ENCODE data around the gene SOCS1. TPM values are rescaled to one million over a fixed set of nuclear protein-coding genes. Genes with fewer than 3 reads are reported as not detected.
A peak's percentile ranks its signal among the peaks of the same experiment; 100 is the strongest.
"Not testable (repeated sequence)": the region's sequence is repeated elsewhere in the genome, so short reads cannot be mapped to it uniquely, and the experiment has no call there.

The SOCS1 gene, protein sequence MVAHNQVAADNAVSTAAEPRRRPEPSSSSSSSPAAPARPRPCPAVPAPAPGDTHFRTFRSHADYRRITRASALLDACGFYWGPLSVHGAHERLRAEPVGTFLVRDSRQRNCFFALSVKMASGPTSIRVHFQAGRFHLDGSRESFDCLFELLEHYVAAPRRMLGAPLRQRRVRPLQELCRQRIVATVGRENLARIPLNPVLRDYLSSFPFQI
- total RNA-seq, result 158 and 161 TPM in 2 replicates

DNA sequence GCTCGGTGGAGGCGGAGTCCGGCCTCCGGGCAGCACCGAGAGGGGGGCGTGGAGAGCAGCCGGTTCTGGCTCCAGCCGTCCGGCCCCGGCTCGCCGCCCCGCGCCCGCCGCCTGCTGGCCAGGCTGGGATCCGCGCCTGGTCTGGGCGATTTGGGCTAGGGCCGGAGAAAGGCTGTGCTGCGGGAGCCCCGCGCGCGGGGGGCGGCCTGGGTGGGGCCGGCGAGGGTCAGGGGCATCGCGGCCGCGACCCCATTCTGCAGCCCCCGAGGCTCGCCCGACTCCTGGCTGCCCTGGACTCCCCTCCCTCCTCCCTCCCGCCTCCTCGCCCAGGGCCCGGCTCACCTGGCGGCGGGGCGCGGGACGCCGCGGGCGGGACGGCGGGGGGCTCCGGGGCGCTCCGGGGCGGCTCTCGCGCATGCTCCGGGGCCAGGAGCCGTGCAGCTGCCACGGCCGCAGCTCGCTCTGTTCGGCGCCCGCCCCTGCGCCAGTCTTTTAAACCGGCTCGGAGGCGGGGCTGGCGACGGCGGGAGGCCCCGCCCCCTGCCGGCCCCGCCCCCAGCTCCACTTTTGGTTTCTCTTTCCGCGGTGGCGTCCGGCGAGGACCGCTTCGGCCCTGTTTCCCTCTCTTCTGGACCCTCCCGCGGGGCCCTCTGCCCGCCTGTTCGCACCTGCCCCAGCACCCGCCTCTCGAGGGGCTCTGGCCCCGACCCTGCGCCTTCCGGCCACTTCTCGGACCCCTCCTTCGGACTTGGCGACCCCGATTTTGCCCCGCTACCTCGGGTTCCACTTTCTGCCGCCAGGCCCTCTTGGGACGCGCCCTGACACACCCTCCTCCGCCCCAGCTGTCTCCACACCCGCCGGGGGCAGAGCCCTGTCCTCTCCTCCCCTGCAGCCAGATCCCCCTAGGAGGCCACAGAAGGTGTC is at the start of gene SOCS1:
Gene SOCS1, minus strand, starts transcription at position 468 of the 924 bp plus-strand sequence. CDS start 726 bp downstream, outside the sequence.
- peak; percentile 90 for DNase-seq (ENCODE audit: low spot score)
- intact Hi-C loops (cut with micrococcal nuclease), result loop anchor here (1.0 to 10.0 kb wide), 7 partner anchors 156 to 659 kb away; partner anchors contain the start of genes CIITA, GSPT1, LITAF and NUBP1
- Mint-ChIP-seq H3K27me3 (ENCODE audit: insufficient read depth) (peaks cover 8% of the 10 kb centered on the region), H3K4me3 (peak within 1 kb of the TSS; percentile 99), H3K27ac (peak within 1 kb of the TSS; percentile 90), H3K36me3 (ENCODE audit: low read depth) (peaks cover 30% of the 10 kb centered on the region), H3K9me3 (no peaks in the 10 kb centered on the region), H3K4me1 (ENCODE audit: low read depth) (peaks cover 51% of the 10 kb centered on the region)

DNA sequence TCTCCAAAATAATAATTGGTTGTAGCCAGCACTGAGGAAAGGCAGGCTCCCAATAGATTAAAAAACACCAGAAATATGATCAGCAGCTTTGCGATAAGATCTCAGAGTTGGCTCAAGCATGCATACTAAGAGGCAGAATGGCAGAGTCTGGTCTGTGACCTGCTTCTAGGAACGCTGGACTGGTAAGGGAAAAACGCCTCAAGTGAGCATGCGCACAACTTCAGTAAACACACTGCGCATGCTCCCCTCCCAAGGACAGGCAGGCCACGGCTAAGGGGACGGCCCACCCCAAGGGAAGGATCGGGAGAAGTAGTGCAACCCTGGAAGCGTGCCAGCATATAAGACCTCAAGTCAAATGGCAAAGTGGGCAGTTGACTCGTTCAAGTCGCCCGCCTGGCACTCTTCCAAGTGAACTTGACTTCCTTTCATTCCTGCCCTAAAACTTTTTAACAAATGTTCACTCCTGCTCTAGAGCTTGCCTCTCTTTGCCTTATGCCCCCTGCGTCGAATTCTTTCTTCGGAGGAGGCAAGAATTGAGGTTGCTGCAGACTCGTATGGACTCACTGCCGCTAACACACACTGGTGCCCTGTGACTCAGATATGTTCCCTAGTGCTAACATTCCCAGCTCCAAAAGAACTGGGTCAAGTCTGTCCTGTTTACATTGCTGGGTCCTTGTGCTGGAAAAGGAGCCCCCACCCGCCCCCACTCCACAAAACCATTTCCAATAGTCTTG is 47.6 kb upstream of the SOCS1 start:
- H3K36me3 Mint-ChIP-seq (ENCODE audit: low read depth), result no peaks in the 10 kb centered on the region
- peaks cover 17% of the 10 kb centered on the region for H3K4me1 Mint-ChIP-seq (ENCODE audit: low read depth)
- intact Hi-C loops (cut with micrococcal nuclease), result no loop called here

DNA sequence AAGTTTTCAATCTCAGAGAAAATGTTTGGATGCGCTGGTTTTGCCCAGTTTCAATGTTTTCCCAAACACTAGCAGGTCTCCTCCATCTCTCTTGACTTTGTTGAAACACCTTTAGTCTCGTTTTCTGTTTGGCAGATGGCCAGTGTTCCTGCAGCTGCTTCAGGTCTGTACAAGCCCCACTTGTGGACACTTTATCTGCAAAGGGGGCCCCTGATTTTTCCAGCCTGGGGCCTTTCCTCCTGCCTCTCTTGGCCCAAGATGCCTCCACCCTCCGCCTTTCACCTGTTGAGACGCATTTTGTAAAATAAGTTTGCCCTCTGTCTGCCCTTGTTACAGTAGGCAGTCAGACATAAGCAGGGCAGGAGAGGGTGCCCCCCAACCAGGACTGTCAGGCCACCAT is 47.0 kb upstream of the SOCS1 start:
- Mint-ChIP-seq H3K4me3 (no peak overlapping the region), H3K27ac (no peak overlapping the region), H3K36me3 (ENCODE audit: low read depth) (no peaks in the 10 kb centered on the region), H3K9me3 (no peaks in the 10 kb centered on the region), H3K27me3 (ENCODE audit: insufficient read depth) (peaks cover 9% of the 10 kb centered on the region), H3K4me1 (ENCODE audit: low read depth) (peaks cover 19% of the 10 kb centered on the region)
- intact Hi-C loops (cut with micrococcal nuclease), result no loop called here
- DNase-seq (ENCODE audit: low spot score), result no peak

More for the DNA sequence above, 47.6 kb upstream of the SOCS1 start:
- H3K9me3 Mint-ChIP-seq, result no peaks in the 10 kb centered on the region
- no peak for DNase-seq (ENCODE audit: low spot score)
- H3K27me3 Mint-ChIP-seq (ENCODE audit: insufficient read depth), result peaks cover 11% of the 10 kb centered on the region
- no peak overlapping the region for H3K4me3 Mint-ChIP-seq
- H3K27ac Mint-ChIP-seq, result no peak overlapping the region

DNA sequence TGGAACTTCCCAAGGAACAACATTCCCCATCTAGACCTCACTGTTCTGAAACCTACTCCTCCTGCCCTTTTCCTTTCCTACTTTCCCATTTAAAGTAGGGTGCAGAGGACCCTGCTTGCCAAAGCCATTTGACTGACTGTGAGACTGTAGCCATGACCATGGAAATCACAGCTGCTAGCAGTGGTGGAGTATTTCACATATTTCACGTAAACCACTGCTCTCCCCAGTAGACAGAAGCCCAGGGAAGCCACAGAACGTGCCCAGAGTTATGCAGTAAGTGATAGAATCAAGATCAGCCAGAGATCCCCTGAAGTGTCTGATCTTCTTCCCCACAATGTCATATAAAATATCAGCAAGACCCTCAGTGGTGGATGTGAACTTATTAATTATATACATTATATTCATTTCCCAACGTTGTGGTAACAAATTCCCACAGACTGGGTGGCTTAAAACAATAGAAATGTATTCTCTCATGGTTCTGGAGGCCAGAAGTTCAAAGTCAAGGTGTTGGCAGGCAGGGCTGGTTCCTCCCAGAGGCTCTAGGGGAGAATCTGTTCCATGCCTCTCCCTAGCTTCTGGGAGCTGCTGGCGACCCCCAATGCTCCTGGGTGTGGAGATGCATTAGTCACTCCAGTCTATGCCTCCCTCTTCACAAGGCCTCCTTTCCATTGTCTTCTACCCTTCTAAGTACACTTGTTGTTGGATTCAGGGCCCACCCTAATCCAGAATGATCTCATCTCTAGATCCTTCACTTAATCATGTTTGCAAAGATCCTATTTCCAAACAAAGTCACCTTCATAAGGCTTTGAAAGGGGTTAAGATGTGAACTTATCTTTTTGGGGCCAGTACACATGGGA is 45.9 kb upstream of the SOCS1 start:
- H3K4me3 Mint-ChIP-seq, result no peak overlapping the region
- H3K27ac Mint-ChIP-seq, result no peak overlapping the region
- no peaks in the 10 kb centered on the region for H3K9me3 Mint-ChIP-seq
- H3K36me3 Mint-ChIP-seq (ENCODE audit: low read depth), result no peaks in the 10 kb centered on the region
- no peak for DNase-seq (ENCODE audit: low spot score)
- intact Hi-C loops (cut with micrococcal nuclease), result no loop called here
- peaks cover 9% of the 10 kb centered on the region for H3K27me3 Mint-ChIP-seq (ENCODE audit: insufficient read depth)
- peaks cover 22% of the 10 kb centered on the region for H3K4me1 Mint-ChIP-seq (ENCODE audit: low read depth)

DNA sequence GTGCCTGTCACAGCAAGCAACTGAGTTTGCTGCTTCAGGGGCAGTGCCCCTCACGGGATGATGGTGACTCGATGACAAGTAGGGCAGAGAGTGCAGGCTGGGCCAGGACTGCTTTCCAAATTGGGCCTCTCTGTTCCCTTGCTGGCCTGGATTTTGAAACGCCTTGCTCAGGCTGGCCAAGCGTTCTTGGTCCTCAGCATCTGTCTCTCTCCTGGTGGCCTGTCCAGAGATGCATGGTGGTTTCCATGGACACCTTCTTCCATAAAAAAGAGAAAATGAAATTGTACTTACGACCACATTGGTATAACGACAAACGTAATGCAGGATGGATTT is 44.5 kb upstream of the SOCS1 start:
- Mint-ChIP-seq H3K27me3 (ENCODE audit: insufficient read depth) (peaks cover 13% of the 10 kb centered on the region), H3K9me3 (no peaks in the 10 kb centered on the region), H3K4me1 (ENCODE audit: low read depth) (peaks cover 27% of the 10 kb centered on the region), H3K36me3 (ENCODE audit: low read depth) (no peaks in the 10 kb centered on the region), H3K27ac (no peak overlapping the region), H3K4me3 (no peak overlapping the region)
- intact Hi-C loops (cut with micrococcal nuclease), result no loop called here
- no peak for DNase-seq (ENCODE audit: low spot score)

DNA sequence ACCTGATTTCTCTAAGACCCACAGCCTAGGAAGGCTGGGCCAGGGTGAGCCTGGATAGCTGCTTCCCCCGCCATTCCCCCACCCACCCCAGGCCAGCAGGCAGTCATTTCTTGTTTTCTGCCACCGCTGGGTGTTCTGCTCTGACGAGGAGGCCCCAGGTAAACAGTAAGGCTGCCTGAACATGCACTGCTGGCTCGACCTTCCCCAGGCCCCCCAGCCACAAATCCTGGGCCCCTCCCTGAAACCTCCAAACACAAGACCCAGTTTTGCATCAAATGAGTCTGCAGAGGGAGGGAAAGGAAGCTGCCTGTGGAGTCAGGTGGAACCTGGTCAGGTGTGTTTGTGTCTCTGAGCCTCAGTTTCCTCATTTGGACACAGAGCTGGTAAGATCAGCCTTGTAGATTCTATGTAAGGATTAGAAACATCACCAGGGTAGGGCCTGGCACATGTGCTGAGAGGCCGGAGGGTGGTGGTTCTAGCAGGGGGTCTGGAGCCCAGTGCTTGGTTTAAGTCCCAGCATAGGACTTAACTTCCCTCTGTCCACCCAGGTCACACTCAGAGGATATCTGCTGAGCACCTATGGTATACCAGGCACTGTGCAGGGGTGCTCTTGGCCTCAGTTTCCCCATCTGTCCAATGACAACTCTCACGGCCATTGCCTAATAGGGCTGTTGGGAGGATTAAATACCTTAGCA is 44.0 kb upstream of the SOCS1 start:
- peaks cover 27% of the 10 kb centered on the region for H3K4me1 Mint-ChIP-seq (ENCODE audit: low read depth)
- no peak overlapping the region for H3K27ac Mint-ChIP-seq
- DNase-seq (ENCODE audit: low spot score), result no peak
- H3K27me3 Mint-ChIP-seq (ENCODE audit: insufficient read depth), result peaks cover 16% of the 10 kb centered on the region
- H3K4me3 Mint-ChIP-seq, result no peak overlapping the region
- H3K9me3 Mint-ChIP-seq, result no peaks in the 10 kb centered on the region
- no peaks in the 10 kb centered on the region for H3K36me3 Mint-ChIP-seq (ENCODE audit: low read depth)
- intact Hi-C loops (cut with micrococcal nuclease), result loop anchor here (5.0 kb wide), 1 partner anchor 38 kb away; no protein-coding TSS in a partner anchor

DNA sequence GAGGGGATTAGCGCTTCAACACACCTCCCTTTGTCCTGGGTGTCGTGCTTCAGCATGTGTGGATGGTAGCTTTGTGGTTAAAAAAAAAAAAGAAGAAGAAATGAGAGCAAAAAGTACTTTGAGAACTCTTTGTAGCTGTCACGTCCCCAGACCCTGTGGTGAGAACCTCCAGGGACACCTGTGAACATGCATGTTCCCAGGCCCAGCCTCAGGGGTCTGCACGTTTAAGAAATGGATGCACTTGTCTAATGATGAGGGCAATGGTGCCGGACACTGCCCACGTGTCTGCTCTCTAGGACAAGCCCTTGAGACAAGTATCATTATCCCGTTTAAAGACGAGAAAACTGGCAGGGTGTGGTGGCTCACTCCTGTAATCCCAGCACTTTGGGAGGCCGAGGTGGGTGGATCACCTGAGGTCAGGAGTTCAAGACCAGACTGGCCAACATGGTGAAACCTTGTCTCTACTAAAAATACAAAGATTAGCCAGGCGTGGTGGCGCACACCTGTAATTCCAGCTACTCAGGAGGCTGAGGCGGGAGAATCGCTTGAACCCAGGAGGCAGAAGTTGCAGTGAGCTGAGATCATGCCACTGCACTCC is 43.0 kb upstream of the SOCS1 start:
- intact Hi-C loops (cut with micrococcal nuclease), result loop anchor here (5.0 kb wide), 1 partner anchor 37 kb away; no protein-coding TSS in a partner anchor
- not testable (repeated sequence) for DNase-seq (ENCODE audit: low spot score); H3K9me3 Mint-ChIP-seq; H3K4me3 Mint-ChIP-seq; H3K36me3 Mint-ChIP-seq (ENCODE audit: low read depth)
- Mint-ChIP-seq H3K4me1 (ENCODE audit: low read depth) (peaks cover 27% of the 10 kb centered on the region), H3K27ac (peak overlapping the region; percentile 21), H3K27me3 (ENCODE audit: insufficient read depth) (peaks cover 18% of the 10 kb centered on the region)

DNA sequence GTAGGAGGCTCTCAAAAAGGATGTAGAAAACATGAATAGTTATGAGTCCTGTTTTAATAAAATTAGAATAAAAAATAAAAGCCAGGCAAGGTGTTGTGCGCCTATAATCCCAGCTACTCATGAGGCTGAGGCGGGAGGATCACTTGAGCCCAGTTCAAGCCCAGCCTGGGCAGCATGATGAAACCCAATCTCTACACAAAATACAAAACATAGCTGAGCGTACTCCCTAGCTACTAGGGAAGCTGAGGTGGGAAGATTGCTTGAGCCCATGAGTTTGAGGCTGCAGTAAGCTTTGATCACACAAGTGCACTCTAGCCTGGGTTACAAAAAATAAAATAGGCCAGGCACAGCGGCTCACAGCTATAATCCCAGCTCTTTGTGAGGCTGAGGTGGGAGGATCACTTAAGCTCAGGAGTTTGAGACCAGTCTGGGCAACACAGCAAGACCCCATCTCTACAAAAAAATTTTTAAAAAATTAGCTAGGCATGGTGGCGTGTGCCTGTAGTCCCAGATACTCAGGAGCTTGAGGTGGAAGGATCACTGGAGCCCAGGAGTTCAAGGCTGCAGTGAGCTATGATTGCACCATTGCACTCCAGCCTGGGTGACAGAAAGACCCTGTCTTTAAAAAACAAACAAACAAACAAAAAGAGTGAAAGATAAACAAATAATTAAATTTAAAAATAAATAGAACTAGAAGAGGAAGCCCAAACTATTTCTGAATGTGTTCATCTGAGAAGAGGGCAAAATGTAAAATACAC is 42.3 kb upstream of the SOCS1 start:
- Mint-ChIP-seq H3K4me1 (ENCODE audit: low read depth) (peaks cover 30% of the 10 kb centered on the region), H3K9me3 (no peaks in the 10 kb centered on the region), H3K36me3 (ENCODE audit: low read depth) (no peaks in the 10 kb centered on the region), H3K27me3 (ENCODE audit: insufficient read depth) (peaks cover 23% of the 10 kb centered on the region), H3K4me3 (no peak overlapping the region), H3K27ac (no peak overlapping the region)
- intact Hi-C loops (cut with micrococcal nuclease), result loop anchor here (5.0 kb wide), 1 partner anchor 36 kb away; no protein-coding TSS in a partner anchor
- no peak for DNase-seq (ENCODE audit: low spot score)

DNA sequence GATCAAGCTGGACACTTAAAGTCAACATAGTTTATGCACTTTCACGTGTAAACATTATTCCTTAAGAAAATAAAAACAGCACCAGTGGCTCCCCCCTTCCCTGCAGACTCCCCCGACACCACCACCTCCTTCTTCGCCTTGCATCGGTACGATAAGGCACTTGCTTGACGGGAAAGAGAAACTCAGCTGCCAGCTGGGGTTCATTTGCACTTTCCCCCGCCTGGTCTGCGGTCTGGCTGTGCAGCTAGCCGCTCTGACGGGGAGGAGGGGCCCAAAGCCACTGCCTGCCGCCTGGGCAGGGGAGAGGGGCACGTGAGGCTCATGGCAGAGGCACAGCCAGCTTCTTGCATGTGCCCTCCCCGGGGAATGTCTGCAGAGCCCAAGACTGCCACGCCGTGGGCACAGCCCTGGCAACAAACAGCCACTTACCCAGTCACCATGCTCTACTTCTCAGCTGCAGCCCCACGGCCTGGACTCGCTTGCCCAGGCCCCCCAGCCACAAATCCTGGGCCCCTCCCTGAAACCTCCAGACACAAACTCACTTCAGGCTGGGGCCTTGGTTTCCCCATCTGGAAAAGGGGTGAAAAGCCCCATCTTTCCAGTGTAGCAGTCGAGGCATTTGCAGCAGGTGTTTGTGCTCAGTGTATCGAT is 41.6 kb upstream of the SOCS1 start:
- Mint-ChIP-seq H3K27me3 (ENCODE audit: insufficient read depth) (peaks cover 28% of the 10 kb centered on the region), H3K4me3 (peak overlapping the region; percentile 42), H3K27ac (no peak overlapping the region), H3K9me3 (no peaks in the 10 kb centered on the region), H3K36me3 (ENCODE audit: low read depth) (no peaks in the 10 kb centered on the region), H3K4me1 (ENCODE audit: low read depth) (peaks cover 34% of the 10 kb centered on the region)
- intact Hi-C loops (cut with micrococcal nuclease), result loop anchor here (1.0 to 5.0 kb wide), 3 partner anchors 14 to 58 kb away; no protein-coding TSS in a partner anchor
- DNase-seq (ENCODE audit: low spot score), result peak; percentile 70

DNA sequence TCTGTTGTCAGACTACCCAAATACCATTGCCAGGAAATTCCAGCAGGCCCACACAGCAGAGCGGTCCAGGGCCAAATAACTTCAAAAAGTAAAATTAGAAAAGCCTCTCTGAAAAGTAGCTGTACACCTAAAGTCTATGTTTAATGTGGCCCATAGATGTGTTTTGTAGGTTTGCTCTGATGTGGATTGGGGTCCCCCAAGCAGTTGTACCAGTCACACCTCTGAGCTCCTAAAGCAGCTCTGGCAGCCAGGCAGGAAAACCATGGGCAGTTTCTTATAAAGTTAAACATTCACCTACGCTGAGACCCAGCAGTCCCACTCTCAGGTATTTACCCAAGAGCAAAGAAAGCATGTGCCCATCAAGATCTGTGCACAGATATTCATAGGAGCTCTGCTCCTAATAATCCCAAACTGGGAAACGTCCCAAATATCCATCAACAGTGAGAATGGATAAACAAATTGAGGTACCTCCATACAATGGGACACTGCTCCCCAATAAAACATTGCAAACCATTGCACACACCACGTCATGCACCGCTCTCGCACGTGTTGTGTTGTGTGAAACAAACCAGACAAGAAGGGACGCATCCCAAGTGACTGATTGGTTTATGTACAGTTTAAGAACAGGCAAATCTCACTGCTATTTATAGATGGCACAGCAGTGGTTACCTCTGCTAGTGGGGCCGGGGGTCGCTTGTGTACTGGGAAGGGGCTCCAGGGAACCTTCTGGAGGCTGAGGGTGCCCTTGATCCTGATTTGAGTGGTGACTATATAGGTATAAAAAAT is 40.9 kb upstream of the SOCS1 start:
- DNase-seq (ENCODE audit: low spot score), result no peak
- intact Hi-C loops (cut with micrococcal nuclease), result loop anchor here (1.0 to 5.0 kb wide), 3 partner anchors 14 to 58 kb away; no protein-coding TSS in a partner anchor
- Mint-ChIP-seq H3K36me3 (ENCODE audit: low read depth) (no peaks in the 10 kb centered on the region), H3K4me1 (ENCODE audit: low read depth) (peaks cover 34% of the 10 kb centered on the region), H3K27me3 (ENCODE audit: insufficient read depth) (peaks cover 31% of the 10 kb centered on the region), H3K27ac (no peak overlapping the region), H3K9me3 (no peaks in the 10 kb centered on the region), H3K4me3 (peak overlapping the region; percentile 42)

All from activated T-helper 1 cell treated with anti-CD3 and anti-CD28 coated beads, Interleukin-12 subunit alpha, Interleukin-12 subunit beta, Interleukin-2, Interleukin-4 antibody, amounts not matched to agents 30 ng/mL and 10 ng/mL and 1 ng/mL, durations not matched to agents 14 hours and 24 hours and 36 hours (primary cell).